Left lung (tissue), 10 donors: Measurements from ENCODE around the gene SOCS2. TPM values are rescaled to one million over a fixed set of nuclear protein-coding genes. Genes with fewer than 3 reads are reported as not detected.

Experiments used
- ATAC-seq: fragments of 200-7000 bp; cut with Tn5 transposase; one replicate; pipeline ENCODE4 v1.9.1; 2020; ENCODE audit warnings: moderate library complexity
- DNase-seq, 4 donors: peaks; one replicate each; pipeline ENCODE4 v3.0.0-alpha.2; 2013 to 2020
- H3K27ac ChIP-seq, 2 donors: fragments of 200-600 bp; sonication (generic) in 1 of 2; one replicate each; pipeline versions ENCODE4 v1.5.0 to v1.8.0; 2020 to 2021
- H3K27me3 ChIP-seq, 2 donors: fragments of 200-600 bp; sonication (generic) in 1 of 2; one replicate each; pipeline versions ENCODE4 v1.5.0 to v1.8.0; 2020 to 2021
- H3K36me3 ChIP-seq, 2 donors: fragments of 200-600 bp; sonication (generic) in 1 of 2; one replicate each; pipeline versions ENCODE4 v1.5.0 to v1.8.0; 2020 to 2021
- H3K4me1 ChIP-seq, 2 donors: fragments of 200-600 bp; one replicate each; pipeline ENCODE4 v1.8.0; 2021
- H3K4me3 ChIP-seq, 2 donors: fragments of 200-600 bp; sonication (generic) in 1 of 2; one replicate each; pipeline versions ENCODE4 v1.5.0 to v1.8.0; 2020 to 2021; ENCODE audit warnings: mild to moderate bottlenecking in 1 of 2
- H3K9me3 ChIP-seq, 2 donors: fragments of 200-600 bp; sonication (generic) in 1 of 2; one replicate each; pipeline versions ENCODE4 v1.5.0 to v1.8.0; 2020 to 2021
- intact Hi-C, 2 donors: fragments of 100-400 bp; cut with DNase I; formaldehyde crosslinking; loops; one replicate each; pipeline versions ENCODE4 v1.11.2 to v1.14.2; 2022
- polyA plus RNA-seq, 6 donors: library from polyadenylated mRNA; unstranded; fragments of 120-200 nt; gene quantifications; one replicate each; pipeline ENCODE4 v1.2.1, GENCODE V29; 2013; ENCODE audit not compliant: insufficient read length in 6 of 6
- total RNA-seq, 2 donors: library from RNA; stranded (reverse); fragmentation: NEBNext Ultra II Directional; extraction: Animal tissue kit (Norgen Biotek cat#: 25700); gene quantifications; one replicate each; pipeline ENCODE4 v1.2.1, GENCODE V29; 2021
- TF ChIP-seq, protein P1 (sequence below), 2 donors: fragments of 200-600 bp; sonication (generic) in 1 of 2; IDR thresholded peaks; one replicate each; pipeline versions ENCODE4 v1.5.0 to v1.8.0; 2021; ENCODE audit warnings: antibody characterized with exemption in 2 of 2
- donor health status: DM: no; HTN: yes; CAD: no.
- donor health status: DM: no; HTN: no; CAD: no.

Gene SOCS2
- total and polyA plus RNA-seq, 8 donors: 15.7 to 40.5 (median 31.0) TPM

DNA sequence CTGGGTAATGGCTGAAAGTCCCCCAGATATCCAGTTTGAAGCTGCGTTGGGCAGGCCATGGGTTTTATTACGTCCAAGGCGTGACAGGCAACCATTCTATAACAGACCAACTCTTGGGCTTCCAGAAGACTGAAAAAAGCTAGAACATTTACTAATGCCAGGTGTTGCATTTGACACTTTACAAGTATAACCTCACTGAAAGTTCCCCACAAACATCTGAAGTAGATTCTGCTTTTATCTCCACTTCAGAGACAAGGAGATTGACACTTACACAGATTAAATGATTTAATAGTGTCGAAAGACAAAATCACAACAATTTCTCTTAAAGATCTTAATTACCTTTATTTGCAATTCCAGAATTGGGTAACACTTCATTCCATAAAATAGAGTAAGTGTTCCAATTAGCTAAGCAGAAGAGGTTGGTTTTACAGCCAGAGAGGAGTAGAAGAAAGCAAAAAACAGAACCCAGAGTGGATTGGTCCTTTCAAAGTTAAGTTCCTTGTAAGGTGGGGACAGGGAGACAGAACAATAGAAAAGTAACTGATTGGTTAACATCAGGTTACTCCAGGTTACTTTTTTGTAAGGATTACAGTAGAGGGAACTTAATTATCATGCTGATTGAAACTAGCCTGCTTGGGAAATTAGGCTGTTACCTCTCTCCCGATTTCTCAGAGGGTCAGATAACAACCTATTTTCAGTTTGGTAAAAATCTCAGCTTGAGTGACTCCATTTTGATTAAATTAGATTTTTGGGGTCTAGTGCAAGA, 11.3 kb downstream of the SOCS2 start:
- Histone ChIP-seq H3K27me3 (no peaks in the 10 kb centered on the region), H3K27ac (no peak overlapping the region), H3K36me3 (no peaks in the 10 kb centered on the region), H3K4me1 (no peaks in the 10 kb centered on the region), H3K4me3 (no peak overlapping the region), H3K9me3 (no peaks in the 10 kb centered on the region)
- ATAC-seq (no peak), DNase-seq (no peak)
- intact Hi-C loops: no loop called here
- TF ChIP-seq, protein P1, sequence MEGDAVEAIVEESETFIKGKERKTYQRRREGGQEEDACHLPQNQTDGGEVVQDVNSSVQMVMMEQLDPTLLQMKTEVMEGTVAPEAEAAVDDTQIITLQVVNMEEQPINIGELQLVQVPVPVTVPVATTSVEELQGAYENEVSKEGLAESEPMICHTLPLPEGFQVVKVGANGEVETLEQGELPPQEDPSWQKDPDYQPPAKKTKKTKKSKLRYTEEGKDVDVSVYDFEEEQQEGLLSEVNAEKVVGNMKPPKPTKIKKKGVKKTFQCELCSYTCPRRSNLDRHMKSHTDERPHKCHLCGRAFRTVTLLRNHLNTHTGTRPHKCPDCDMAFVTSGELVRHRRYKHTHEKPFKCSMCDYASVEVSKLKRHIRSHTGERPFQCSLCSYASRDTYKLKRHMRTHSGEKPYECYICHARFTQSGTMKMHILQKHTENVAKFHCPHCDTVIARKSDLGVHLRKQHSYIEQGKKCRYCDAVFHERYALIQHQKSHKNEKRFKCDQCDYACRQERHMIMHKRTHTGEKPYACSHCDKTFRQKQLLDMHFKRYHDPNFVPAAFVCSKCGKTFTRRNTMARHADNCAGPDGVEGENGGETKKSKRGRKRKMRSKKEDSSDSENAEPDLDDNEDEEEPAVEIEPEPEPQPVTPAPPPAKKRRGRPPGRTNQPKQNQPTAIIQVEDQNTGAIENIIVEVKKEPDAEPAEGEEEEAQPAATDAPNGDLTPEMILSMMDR (IDR thresholded peaks at IDR 0.05): no peak

DNA sequence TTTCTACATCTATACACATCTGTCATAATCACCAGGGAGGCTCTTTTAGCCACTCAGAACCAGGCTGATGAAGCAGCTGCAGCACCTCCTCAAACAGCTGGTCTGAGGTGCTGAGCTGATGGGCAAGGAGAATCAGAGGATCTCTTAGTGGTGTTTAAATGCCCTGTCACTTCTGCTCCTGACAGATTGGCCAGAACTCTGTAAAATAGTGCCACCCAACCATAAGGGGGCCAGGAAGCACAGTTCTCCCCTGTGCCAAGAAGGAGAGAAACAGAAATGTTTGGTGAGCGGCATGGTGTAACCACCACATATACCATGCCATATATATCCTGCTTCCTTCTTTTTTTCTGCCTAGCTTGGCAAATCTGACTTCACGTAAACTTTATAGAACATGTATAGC, 12.8 kb downstream of the SOCS2 start:
- no peaks in the 10 kb centered on the region for H3K36me3 ChIP-seq
- H3K27me3 ChIP-seq: no peaks in the 10 kb centered on the region
- DNase-seq (no peak), ATAC-seq (no peak)
- H3K4me1 ChIP-seq: no peaks in the 10 kb centered on the region
- TF ChIP-seq, protein P1 (IDR thresholded peaks at IDR 0.05): no peak
- no peaks in the 10 kb centered on the region for H3K9me3 ChIP-seq
- no peak overlapping the region for H3K27ac ChIP-seq
- intact Hi-C loops: no loop called here
- no peak overlapping the region for H3K4me3 ChIP-seq

DNA sequence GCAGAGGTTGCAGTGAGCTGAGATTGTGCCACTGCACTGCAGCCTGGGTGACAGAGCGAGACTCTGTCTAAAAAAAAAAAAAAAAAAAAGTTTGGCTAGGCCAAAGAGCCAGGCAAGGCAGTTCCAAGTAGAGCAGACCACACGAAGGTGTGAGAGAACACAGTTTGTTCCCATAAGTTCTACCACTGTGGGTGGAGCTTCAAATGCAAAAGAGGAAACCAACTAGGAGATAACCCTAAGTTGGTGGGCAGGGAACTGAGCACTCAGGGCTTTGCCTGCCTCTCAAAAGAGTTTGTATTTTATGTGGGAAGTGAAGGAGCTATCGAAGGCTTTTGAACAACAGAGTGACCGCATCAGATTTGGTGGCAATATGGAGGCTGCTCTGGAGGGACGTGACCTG, 15.1 kb downstream of the SOCS2 start:
- H3K4me1 ChIP-seq: peaks cover 0 to 4% of the 10 kb centered on the region in 2 donors
- H3K4me3 ChIP-seq: no peak overlapping the region
- intact Hi-C loops: no loop called here
- DNase-seq: no peak
- no peak for ATAC-seq
- peaks cover 0 to 9% of the 10 kb centered on the region in 2 donors for H3K27me3 ChIP-seq
- TF ChIP-seq, protein P1 (IDR thresholded peaks at IDR 0.05): no peak
- no peak overlapping the region for H3K27ac ChIP-seq
- H3K36me3 ChIP-seq: no peaks in the 10 kb centered on the region
- H3K9me3 ChIP-seq: no peaks in the 10 kb centered on the region

DNA sequence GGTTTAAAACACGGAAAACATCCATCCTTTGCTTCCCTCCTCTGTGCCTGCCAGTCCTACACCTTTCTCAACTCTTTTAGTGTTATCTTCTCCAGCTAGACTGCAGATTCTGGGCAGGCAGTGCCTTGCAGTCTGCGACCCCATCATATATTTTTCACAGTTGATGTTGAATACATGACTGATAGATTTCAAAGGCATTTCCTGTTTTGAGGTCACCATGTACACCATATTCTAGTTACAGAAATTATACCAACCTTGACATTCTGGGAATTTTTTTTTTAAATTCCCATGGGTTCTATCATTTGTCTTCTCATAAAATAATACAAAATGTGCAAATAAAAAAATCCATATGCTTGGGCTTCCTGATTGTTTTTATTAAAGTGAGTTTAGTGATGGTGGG, 16.6 kb downstream of the SOCS2 start:
- H3K4me3 ChIP-seq: no peak overlapping the region
- H3K36me3 ChIP-seq: no peaks in the 10 kb centered on the region
- peaks cover 4 to 11% of the 10 kb centered on the region in 2 donors for H3K4me1 ChIP-seq
- ATAC-seq: no peak
- no peak overlapping the region for H3K27ac ChIP-seq
- no peaks in the 10 kb centered on the region for H3K9me3 ChIP-seq
- DNase-seq: no peak
- intact Hi-C loops: no loop called here
- TF ChIP-seq, protein P1 (IDR thresholded peaks at IDR 0.05): no peak
- peaks cover 0 to 9% of the 10 kb centered on the region in 2 donors for H3K27me3 ChIP-seq

DNA sequence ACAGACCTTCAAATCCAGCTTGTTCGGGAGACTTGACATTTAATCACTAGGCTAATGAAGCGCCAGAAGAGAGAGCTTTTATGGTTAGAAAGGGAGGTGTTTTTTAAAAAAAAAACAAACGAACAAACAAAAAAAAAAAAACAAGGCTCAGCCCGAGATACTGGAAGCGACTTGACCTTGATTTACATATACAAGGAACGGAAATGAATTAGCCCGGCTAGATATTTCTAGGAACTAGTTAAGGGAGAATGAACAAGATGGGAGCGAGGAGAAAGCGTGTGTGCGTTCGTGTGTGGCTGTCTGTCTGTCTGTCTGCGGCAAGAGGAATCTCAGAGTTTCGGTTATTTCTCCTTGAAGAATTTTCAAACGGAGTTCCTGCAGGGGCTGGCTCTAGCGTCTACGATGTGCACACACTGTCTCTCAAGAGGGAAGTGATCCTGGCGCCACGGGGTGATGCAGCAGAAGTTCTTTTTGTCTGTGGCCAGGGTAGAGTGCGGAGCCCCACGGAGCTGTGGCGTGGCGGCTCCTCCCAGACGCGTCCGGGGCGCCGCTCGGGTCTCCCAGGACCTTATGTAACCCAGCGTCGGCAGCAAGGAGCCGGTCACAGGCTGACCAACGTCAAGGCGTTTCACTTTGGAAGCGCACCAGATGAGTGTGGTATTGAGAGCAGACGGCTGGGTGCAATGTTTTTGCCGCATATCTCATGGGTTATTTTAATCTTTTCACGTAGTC, 18.8 kb downstream of the SOCS2 start:
- intact Hi-C loops: no loop called here
- Histone ChIP-seq H3K9me3 (no peaks in the 10 kb centered on the region), H3K4me1 (peaks cover 4 to 11% of the 10 kb centered on the region in 2 donors), H3K36me3 (no peaks in the 10 kb centered on the region), H3K27ac (peak overlapping the region; percentile 78 to 88), H3K4me3 (peak overlapping the region; percentile 39 to 42), H3K27me3 (peaks cover 0 to 9% of the 10 kb centered on the region in 2 donors)
- peak; percentile 66 to 91 (median 80) for DNase-seq
- peak; percentile 93 for ATAC-seq
- TF ChIP-seq, protein P1 (IDR thresholded peaks at IDR 0.05): no peak
